Right lobe of liver (tissue), 4 donors: ENCODE measurements around the gene CELA3A.
"Not testable (repeated sequence)": the region's sequence is repeated elsewhere in the genome, so short reads cannot be mapped to it uniquely, and the experiment has no call there.

Source experiments
- POLR2A ChIP-seq: fragments of 450-650 bp; IDR thresholded peaks from one replicate; pipeline ENCODE4 v1.6.1; 2017; ENCODE audit warnings: antibody characterized with exemption, mild to moderate bottlenecking
- TF ChIP-seq, protein P1 (sequence below), 4 donors: fragments of 200-600 bp in 3 of 4; fragments of 450-650 bp in 1 of 4; IDR thresholded peaks; one replicate each; pipeline versions ENCODE4 v1.5.1 to v1.8.0; 2016 to 2022; ENCODE audit warnings: antibody characterized with exemption in 4 of 4, mild to moderate bottlenecking in 2 of 4
- donor health status: DM: no; HTN: no; CAD: no.
- donor health status: DM: no; HTN: no; CAD: no.
- donor health status: DM: no; HTN: yes; CAD: no.

DNA sequence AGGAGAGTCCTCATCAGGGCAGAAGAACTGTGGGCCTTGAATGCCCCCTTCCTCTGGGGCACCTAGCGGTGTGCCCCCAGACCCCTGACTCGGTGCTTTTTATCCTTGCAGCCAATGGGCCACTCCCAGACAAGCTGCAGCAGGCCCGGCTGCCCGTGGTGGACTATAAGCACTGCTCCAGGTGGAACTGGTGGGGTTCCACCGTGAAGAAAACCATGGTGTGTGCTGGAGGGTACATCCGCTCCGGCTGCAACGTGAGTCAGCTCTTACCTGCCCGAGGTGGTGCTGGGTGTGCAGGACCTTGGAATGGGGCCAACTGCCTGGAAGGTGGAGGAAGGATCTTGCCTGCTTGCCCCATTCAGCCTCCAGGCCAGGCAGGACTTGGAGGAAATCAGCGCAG is 5.8 kb downstream of the CELA3A start:
- TF ChIP-seq, protein P1, sequence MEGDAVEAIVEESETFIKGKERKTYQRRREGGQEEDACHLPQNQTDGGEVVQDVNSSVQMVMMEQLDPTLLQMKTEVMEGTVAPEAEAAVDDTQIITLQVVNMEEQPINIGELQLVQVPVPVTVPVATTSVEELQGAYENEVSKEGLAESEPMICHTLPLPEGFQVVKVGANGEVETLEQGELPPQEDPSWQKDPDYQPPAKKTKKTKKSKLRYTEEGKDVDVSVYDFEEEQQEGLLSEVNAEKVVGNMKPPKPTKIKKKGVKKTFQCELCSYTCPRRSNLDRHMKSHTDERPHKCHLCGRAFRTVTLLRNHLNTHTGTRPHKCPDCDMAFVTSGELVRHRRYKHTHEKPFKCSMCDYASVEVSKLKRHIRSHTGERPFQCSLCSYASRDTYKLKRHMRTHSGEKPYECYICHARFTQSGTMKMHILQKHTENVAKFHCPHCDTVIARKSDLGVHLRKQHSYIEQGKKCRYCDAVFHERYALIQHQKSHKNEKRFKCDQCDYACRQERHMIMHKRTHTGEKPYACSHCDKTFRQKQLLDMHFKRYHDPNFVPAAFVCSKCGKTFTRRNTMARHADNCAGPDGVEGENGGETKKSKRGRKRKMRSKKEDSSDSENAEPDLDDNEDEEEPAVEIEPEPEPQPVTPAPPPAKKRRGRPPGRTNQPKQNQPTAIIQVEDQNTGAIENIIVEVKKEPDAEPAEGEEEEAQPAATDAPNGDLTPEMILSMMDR (IDR thresholded peaks at IDR 0.05), result not testable (repeated sequence)
- not testable (repeated sequence) for TF ChIP-seq POLR2A
